ENCODE measurements around the gene C2orf68. TPM values are rescaled to one million over a fixed set of nuclear protein-coding genes. Genes with fewer than 3 reads are reported as not detected.

Gene C2orf68
- total and polyA plus RNA-seq, 2 of the 13 experiments (the other 11 are each of a cell fraction or from before 2014, with no cell fraction given) = 47.1 to 77.4 TPM

GRCh38 chr2:85589982-85590791, 21.7 kb downstream of the C2orf68 start (continued):
- TF ChIP-seq RARA (CRISPR knock-in tag; IDR thresholded peaks at IDR 0.05) (peak; percentile 84), NAIF1 (CRISPR knock-in tag; IDR thresholded peaks at IDR 0.05; ENCODE audit: borderline replicate concordance) (no peak), GZF1 (CRISPR knock-in tag; IDR thresholded peaks at IDR 0.05) (no peak; the same call in 1 of the 2 replicates), ZNF160 (CRISPR knock-in tag; IDR thresholded peaks at IDR 0.05) (no peak), ZNF264 (CRISPR knock-in tag; IDR thresholded peaks at IDR 0.05) (no peak), ZNF614 (CRISPR knock-in tag; IDR thresholded peaks at IDR 0.05; ENCODE audit: borderline replicate concordance) (0 out of 2 replicates have a peak, but pooled peaks have one; percentile 44), SRSF1 (optimal IDR thresholded peaks at IDR 0.05; ENCODE audit: low read depth, low read length) (no peak), PHF8 (CRISPR knock-in tag; IDR thresholded peaks at IDR 0.05) (no peak), POLR2G (IDR thresholded peaks at IDR 0.05; ENCODE audit: low read depth, low read length) (no peak), ZNF589 (CRISPR knock-in tag; conservative IDR thresholded peaks at IDR 0.05) (no peak), ZNF619 (CRISPR knock-in tag; IDR thresholded peaks at IDR 0.05) (0 out of 2 replicates have a peak, but pooled peaks have one; percentile 65), BRD4 (CRISPR knock-in tag; IDR thresholded peaks at IDR 0.05) (no peak), GABPB1 (CRISPR knock-in tag; IDR thresholded peaks at IDR 0.05) (0 out of 2 replicates have a peak, but pooled peaks have one; percentile 1), ZNF326 (CRISPR knock-in tag; IDR thresholded peaks at IDR 0.05; ENCODE audit: borderline replicate concordance) (no peak), U2AF2 (IDR thresholded peaks at IDR 0.05; ENCODE audit: low read depth, low read length) (no peak), ZNF687 (CRISPR knock-in tag; IDR thresholded peaks at IDR 0.05) (peak; percentile 49), ZNF143 (CRISPR knock-in tag; IDR thresholded peaks at IDR 0.05) (no peak), HIVEP1 (CRISPR knock-in tag; IDR thresholded peaks at IDR 0.05) (no peak), ZNF564 (CRISPR knock-in tag; IDR thresholded peaks at IDR 0.05) (no peak), NONO (IDR thresholded peaks at IDR 0.05) (no peak), NONO (CRISPR knock-in tag; conservative IDR thresholded peaks at IDR 0.05) (no peak), ZFY (CRISPR knock-in tag; IDR thresholded peaks at IDR 0.05) (no peak), RCOR2 (CRISPR knock-in tag; IDR thresholded peaks at IDR 0.05) (no peak), ZFP37 (CRISPR knock-in tag; IDR thresholded peaks at IDR 0.05; ENCODE audit: borderline replicate concordance) (no peak), THAP11 (CRISPR knock-in tag; IDR thresholded peaks at IDR 0.05) (peak; percentile 71), SP1 (IDR thresholded peaks at IDR 0.05) (no peak), SP1 (CRISPR knock-in tag; IDR thresholded peaks at IDR 0.05) (no peak), SMAD1 (CRISPR knock-in tag; IDR thresholded peaks at IDR 0.05; ENCODE audit: borderline replicate concordance, low read depth) (no peak), SYNCRIP (IDR thresholded peaks at IDR 0.05; ENCODE audit: insufficient read depth, low read depth, low read length) (no peak)
- TF ChIP-seq, protein P1, sequence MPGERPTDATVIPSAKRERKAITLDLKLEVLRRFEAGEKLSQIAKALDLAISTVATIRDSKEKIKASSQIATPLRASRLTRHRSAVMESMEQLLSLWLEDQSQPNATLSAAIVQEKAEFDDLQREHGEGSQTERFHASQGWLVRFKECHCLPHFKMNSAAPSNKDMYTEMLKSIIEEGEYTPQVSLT (CRISPR knock-in tag; IDR thresholded peaks at IDR 0.05; ENCODE audit: borderline replicate concordance, low read depth) = no peak
